AG04450 (cell line): ENCODE measurements around the gene TMEM50A. TPM values are rescaled to one million over a fixed set of nuclear protein-coding genes. Genes with fewer than 3 reads are reported as not detected.
"Not testable (repeated sequence)": the region's sequence is repeated elsewhere in the genome, so short reads cannot be mapped to it uniquely, and the experiment has no call there.

Source experiments
- CTCF ChIA-PET: fragments of 300-600, 350-600 bp; formaldehyde crosslinking; extraction: SDS; loops from one replicate; lab custom pipeline; 2022; ENCODE audit warnings: antibody characterized with exemption, inconsistent platforms; lab: Charles Lee
- POLR2A ChIA-PET: fragments of 350-600 bp; formaldehyde crosslinking; extraction: SDS; loops from one replicate; lab custom pipeline; 2021; ENCODE audit warnings: antibody characterized with exemption, inconsistent platforms; lab: Yijun Ruan, JAX
- DNase-seq: peaks from one replicate; pipeline ENCODE4 v3.0.0-alpha.2; 2011; ENCODE audit warnings: low read depth, low spot score
- H3K27ac ChIP-seq: one replicate; pipeline ENCODE4 v1.5.1; 2012; ENCODE audit warnings: low read depth, low read length, control low read depth
- H3K27me3 ChIP-seq: one replicate; pipeline ENCODE4 v1.6.0; 2012; ENCODE audit warnings: low read length; ENCODE audit not compliant: control insufficient read depth, insufficient read depth
- H3K4me3 ChIP-seq: 2 replicates; pipeline ENCODE4 v1.5.1; 2011; ENCODE audit warnings: mild to moderate bottlenecking, low read depth, low read length, control low read depth
- H3K9me3 ChIP-seq: 2 replicates; pipeline ENCODE4 v1.5.1; 2012; ENCODE audit warnings: low read length; ENCODE audit not compliant: control insufficient read depth, insufficient read depth
- polyA plus RNA-seq: library from polyadenylated mRNA; depleted of rRNA; stranded (reverse); fragments of >200 nt; gene quantifications from 2 replicates; pipeline ENCODE4 v1.2.3, GENCODE V29; 2011
- TF ChIP-seq, protein P1 (sequence below): IDR thresholded peaks from 2 replicates; pipeline ENCODE4 v1.5.1; 2011; ENCODE audit warnings: low read depth, low read length, control low read depth, inconsistent platforms

Gene TMEM50A
- polyA plus RNA-seq, 1 experiment = 134 TPM

DNA sequence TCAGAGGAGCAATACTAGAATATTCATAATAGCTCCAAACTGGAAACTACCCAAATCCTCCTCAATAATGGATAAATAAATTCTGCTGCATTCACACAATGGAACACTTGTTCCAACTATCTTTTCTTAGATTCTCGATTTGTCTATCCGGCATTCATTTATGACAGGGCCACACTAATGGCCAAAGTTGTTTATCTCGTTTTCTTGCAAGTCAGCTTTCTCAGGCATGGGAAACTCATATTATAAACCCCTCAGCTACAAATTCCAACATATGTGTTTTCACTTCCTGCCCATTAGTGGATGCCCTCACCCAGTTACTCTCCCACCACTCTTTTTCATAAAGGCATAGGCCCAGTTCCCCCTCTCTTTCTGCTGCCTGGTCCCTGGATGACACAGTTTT, 40.2 kb downstream of the TMEM50A start:
- DNase-seq, POLR2A ChIA-PET, H3K9me3 ChIP-seq, CTCF ChIA-PET, H3K27me3 ChIP-seq, H3K4me3 ChIP-seq, H3K27ac ChIP-seq: not testable (repeated sequence)

DNA sequence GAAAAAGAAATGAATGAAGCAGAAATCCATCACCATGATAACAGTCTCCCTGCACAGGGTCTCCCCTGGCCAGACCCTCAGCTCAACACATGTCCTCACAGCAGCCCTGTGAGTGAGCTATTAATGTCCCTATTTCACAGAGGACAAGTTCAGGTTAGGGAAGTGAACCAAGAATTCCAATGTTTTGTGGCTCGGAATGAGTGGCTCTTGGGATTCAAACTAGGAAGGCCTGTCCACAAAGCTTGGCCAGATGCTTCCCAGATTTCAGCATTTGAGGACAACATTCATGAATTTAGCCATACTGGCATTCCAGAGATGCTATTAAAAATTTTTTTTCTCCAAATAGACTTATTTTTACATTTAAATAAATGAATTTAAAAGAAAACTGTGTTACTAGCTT, 44.4 kb downstream of the TMEM50A start:
- CTCF ChIA-PET, H3K9me3 ChIP-seq, DNase-seq, H3K4me3 ChIP-seq, H3K27me3 ChIP-seq, H3K27ac ChIP-seq: not testable (repeated sequence)
- POLR2A ChIA-PET = interaction anchor here (0.6 kb wide), 1 partner anchor 463 kb away, joined by 4 read pairs; no protein-coding TSS in a partner anchor

DNA sequence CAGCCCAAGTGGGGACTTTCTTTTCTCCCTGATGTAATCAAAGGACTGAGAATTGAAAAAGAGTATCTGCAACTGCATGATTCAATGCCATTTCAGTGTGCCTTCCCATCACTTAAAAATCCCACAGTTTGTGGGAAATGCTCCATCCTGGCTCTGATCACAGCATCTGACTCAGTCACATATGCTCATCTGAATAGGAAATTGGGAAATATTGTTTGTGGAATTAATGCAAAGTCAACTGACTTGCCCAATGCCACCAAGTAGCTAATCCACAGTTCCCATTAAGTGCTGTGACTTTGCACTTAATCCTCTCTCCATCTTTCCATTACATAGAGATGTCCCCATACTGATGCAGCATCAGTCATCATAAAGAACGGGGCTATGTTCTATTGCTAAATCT, 45.0 kb downstream of the TMEM50A start:
- H3K9me3 ChIP-seq, H3K27me3 ChIP-seq, POLR2A ChIA-PET, H3K4me3 ChIP-seq, DNase-seq, CTCF ChIA-PET, H3K27ac ChIP-seq: not testable (repeated sequence)

DNA sequence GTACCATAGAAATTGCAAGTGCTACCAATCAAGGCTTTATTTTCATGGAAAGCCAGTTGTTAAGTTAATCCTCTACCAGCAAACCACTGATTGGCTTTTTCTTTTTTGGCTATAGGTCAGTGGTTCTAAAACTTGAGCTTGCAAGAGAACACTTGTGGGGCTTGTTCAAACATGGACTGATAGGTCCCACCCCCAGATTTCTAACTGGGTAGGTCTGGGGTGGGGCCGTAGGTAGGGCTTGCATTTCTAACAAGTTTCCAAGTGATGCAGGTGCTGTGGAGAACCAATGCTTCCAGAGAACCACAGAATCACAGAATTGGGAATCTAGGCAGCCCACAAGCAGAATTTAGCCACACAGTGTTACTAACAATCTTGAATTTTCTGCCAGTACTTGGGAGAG, 45.7 kb downstream of the TMEM50A start:
- CTCF ChIA-PET = interaction anchor here (0.5 to 0.6 kb wide), 2 partner anchors 137 to 455 kb away, joined by 3 to 5 read pairs; no protein-coding TSS in a partner anchor
- DNase-seq, H3K4me3 ChIP-seq, H3K9me3 ChIP-seq, H3K27ac ChIP-seq, H3K27me3 ChIP-seq, POLR2A ChIA-PET: not testable (repeated sequence)

DNA sequence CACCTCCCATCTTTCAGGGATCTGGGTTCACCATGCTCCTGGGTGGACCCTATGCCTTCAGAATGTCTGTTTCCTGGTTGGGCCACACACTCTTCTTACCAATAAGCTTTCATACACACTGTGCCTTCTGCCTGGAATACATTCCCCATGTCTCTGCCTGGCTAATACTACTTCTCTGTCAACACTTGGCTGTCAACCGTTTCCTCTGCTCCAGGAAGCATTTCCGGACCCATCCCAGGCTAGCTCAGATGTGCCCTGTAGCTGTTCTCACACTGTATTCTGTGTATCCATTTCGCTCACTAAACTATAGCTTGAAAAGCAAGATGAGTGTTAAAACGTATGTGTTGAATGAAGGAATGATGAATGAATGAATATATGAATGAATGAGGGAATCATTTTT, 49.0 kb downstream of the TMEM50A start:
- CTCF ChIA-PET, H3K27me3 ChIP-seq, POLR2A ChIA-PET, H3K27ac ChIP-seq, H3K9me3 ChIP-seq, DNase-seq, H3K4me3 ChIP-seq: not testable (repeated sequence)

DNA sequence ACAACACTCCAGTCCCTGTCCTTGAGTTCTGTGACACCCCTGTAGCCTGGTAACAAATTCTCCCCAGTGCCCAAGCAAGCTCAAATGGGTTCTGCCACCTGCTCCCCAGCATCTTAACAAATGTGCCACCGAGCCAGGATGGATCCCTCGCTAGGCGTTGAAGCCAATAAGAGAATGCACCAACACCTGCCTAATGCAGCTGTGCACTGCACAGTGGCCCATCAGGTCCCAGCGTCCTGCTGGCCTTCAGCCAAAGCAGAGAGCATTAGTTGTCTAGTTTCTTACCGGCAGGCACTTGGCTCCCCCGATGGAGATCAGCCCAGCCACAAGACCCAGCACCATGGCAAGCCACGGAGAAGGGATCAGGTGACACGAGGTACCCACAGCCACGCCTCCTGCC, 50.6 kb downstream of the TMEM50A start:
- H3K27ac ChIP-seq, POLR2A ChIA-PET, DNase-seq, H3K9me3 ChIP-seq, H3K4me3 ChIP-seq, H3K27me3 ChIP-seq, CTCF ChIA-PET: not testable (repeated sequence)

DNA sequence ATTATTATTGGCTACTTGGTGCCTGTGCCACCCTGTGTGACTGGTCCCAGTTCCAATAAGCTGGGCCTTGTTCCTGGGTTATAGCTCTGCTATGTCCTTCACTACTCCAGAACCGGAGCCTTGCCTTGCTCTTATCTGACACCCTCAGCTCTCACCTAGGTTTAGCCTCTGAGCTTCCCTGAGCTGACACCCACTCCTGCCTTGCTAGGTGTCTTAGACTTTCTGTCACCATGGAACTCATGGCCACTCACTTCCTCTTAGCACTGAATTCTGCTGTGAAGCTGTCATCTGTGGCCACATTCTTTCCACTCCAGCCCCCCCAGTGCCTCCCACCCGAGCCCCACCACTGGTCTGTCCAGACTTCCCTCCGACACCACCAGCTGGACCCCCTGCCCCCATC, 51.6 kb downstream of the TMEM50A start:
- CTCF ChIA-PET = interaction anchor here (0.9 kb wide), 1 partner anchor 932 kb away, joined by 3 read pairs; no protein-coding TSS in a partner anchor
- not testable (repeated sequence) for H3K9me3 ChIP-seq

DNA sequence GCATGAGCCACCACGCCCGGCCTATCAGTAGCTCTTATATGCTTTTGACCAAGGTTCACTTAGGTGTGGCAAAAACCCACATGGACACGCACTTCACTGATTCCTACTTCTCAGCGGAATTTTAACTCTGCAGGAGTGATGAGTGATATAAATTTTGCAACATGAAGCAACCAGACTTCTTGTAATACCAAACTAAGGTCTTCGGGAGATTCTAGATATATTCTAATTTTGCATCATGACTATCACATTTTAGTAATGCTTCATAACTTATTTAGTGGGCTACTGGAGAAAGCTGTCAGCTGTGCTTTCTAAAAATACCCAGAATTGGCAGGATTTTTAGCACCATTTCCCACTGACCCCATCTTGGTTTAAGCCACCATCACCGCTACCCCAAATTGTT, 54.7 kb downstream of the TMEM50A start:
- Histone ChIP-seq H3K4me3 (no peak overlapping the region), H3K27ac (no peak overlapping the region), H3K9me3 (no peaks in the 10 kb centered on the region), H3K27me3 (no peaks in the 10 kb centered on the region)
- no peak for DNase-seq
- TF ChIP-seq, protein P1, sequence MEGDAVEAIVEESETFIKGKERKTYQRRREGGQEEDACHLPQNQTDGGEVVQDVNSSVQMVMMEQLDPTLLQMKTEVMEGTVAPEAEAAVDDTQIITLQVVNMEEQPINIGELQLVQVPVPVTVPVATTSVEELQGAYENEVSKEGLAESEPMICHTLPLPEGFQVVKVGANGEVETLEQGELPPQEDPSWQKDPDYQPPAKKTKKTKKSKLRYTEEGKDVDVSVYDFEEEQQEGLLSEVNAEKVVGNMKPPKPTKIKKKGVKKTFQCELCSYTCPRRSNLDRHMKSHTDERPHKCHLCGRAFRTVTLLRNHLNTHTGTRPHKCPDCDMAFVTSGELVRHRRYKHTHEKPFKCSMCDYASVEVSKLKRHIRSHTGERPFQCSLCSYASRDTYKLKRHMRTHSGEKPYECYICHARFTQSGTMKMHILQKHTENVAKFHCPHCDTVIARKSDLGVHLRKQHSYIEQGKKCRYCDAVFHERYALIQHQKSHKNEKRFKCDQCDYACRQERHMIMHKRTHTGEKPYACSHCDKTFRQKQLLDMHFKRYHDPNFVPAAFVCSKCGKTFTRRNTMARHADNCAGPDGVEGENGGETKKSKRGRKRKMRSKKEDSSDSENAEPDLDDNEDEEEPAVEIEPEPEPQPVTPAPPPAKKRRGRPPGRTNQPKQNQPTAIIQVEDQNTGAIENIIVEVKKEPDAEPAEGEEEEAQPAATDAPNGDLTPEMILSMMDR = no peak
- ChIA-PET CTCF (no interaction called here), POLR2A (interaction anchor here (0.6 kb wide), 1 partner anchor 838 kb away, joined by 5 read pairs; no protein-coding TSS in a partner anchor)

More for the DNA sequence above, 51.6 kb downstream of the TMEM50A start:
- DNase-seq, H3K27ac ChIP-seq, H3K4me3 ChIP-seq, POLR2A ChIA-PET, H3K27me3 ChIP-seq: not testable (repeated sequence)

DNA sequence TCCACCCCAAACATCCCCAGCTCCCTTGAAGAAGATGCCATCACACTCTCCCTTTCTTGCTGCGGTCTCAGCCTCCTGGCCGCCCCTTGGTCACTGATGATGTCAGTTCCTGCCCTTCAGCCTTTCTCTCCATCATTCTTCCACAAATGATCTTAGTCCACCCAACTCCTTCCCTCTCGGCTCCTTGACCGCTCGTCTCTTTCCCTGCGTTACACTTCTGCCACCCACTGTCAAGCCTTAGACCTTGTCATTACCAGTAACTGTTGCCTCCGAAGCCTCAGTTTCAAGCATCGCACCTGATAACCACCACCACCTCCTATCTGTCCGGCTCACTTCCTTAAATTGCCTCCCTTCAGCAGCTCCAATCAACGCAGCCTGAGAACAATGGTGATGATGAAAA, 59.4 kb downstream of the TMEM50A start:
- H3K9me3 ChIP-seq, H3K27me3 ChIP-seq, DNase-seq, POLR2A ChIA-PET, H3K4me3 ChIP-seq, H3K27ac ChIP-seq, CTCF ChIA-PET: not testable (repeated sequence)

DNA sequence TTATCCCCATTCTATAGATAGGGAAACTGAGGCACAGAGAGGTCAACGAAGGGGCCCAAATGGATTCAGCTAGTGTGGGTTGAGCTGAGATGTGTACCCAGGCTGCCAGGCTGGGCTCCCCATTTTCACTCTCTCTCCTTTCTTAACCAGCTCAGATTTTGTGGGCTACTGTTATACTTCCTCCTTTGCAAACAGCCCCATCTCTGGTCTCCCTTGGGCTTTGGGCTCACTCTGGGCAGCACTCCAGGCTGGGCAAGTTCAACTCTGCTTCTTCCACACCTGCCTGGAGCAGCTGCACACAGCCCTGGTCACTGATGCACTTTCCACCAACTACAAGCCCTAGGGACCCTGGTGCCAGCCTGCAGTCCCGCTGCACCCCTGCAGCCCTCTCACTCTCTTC, 59.9 kb downstream of the TMEM50A start:
- CTCF ChIA-PET, H3K27me3 ChIP-seq, POLR2A ChIA-PET, H3K9me3 ChIP-seq, H3K4me3 ChIP-seq, DNase-seq, H3K27ac ChIP-seq: not testable (repeated sequence)
